CD4-positive, alpha-beta memory T cell (primary cell): ENCODE measurements around the gene TMEM131. TPM values are rescaled to one million over a fixed set of nuclear protein-coding genes. Genes with fewer than 3 reads are reported as not detected.

ENCODE experiments used
- CTCF ChIA-PET: fragments of 350-600 bp; sonication (Branson Sonifier 250); formaldehyde crosslinking; loops from one replicate; lab custom pipeline; 2021; ENCODE audit warnings: inconsistent platforms; ENCODE audit not compliant: partially characterized antibody; lab: Charles Lee
- POLR2A ChIA-PET: fragments of 350-600 bp; sonication (Branson Sonifier 250); formaldehyde crosslinking; loops from one replicate; lab custom pipeline; 2021; ENCODE audit not compliant: partially characterized antibody; lab: Charles Lee
- DNase-seq, 5 donors: peaks; one replicate each; pipeline versions ENCODE4 v3.0.0 to v3.0.0-alpha.2; 2020 to 2022; ENCODE audit warnings: mixed read lengths in 1 of 5
- H3K27ac ChIP-seq: one replicate; pipeline ENCODE4 v1.7.0; 2013; ENCODE audit warnings: low read depth, low read length
- H3K27me3 ChIP-seq: 2 replicates; pipeline ENCODE4 v1.7.0; 2013; ENCODE audit warnings: mild to moderate bottlenecking, low read length, moderate library complexity; ENCODE audit not compliant: insufficient read depth
- H3K36me3 ChIP-seq: 2 replicates; pipeline ENCODE4 v1.7.0; 2013; ENCODE audit warnings: mild to moderate bottlenecking, low read length, moderate library complexity; ENCODE audit not compliant: insufficient read depth
- H3K4me1 ChIP-seq: 2 replicates; pipeline ENCODE4 v1.7.0; 2013; ENCODE audit warnings: mild to moderate bottlenecking, low read length, moderate library complexity; ENCODE audit not compliant: insufficient read depth
- H3K4me3 ChIP-seq, 2 donors: one replicate each; pipeline ENCODE4 v1.7.0; 2013; ENCODE audit warnings: low read length in 2 of 2, mild to moderate bottlenecking in 1 of 2
- H3K9me3 ChIP-seq, 2 donors: one replicate each; pipeline ENCODE4 v1.7.0; 2013; ENCODE audit warnings: low read length in 2 of 2, control low read depth in 1 of 2; ENCODE audit not compliant: control insufficient read depth in 1 of 2
- H3K27ac Mint-ChIP-seq, 7 donors: one replicate each; pipeline ENCODE4 v1.8.0; 2020 to 2021; ENCODE audit warnings: mixed read lengths in 7 of 7, mild to moderate bottlenecking in 6 of 7, inconsistent platforms in 3 of 7, moderate library complexity in 3 of 7
- H3K27me3 Mint-ChIP-seq, 2 donors: one replicate each; pipeline ENCODE4 v1.8.0; 2020 to 2021; ENCODE audit warnings: mixed read lengths in 2 of 2
- H3K36me3 Mint-ChIP-seq, 2 donors: one replicate each; pipeline ENCODE4 v1.8.0; 2020 to 2021; ENCODE audit warnings: mixed read lengths in 2 of 2, inconsistent platforms in 1 of 2, mild to moderate bottlenecking in 1 of 2
- H3K4me1 Mint-ChIP-seq, 4 donors: one replicate each; pipeline ENCODE4 v1.8.0; 2020 to 2021; ENCODE audit warnings: mixed read lengths in 4 of 4, mild to moderate bottlenecking in 1 of 4
- H3K4me3 Mint-ChIP-seq, 8 donors: one replicate each; pipeline ENCODE4 v1.8.0; 2020 to 2021; ENCODE audit warnings: mixed read lengths in 8 of 8, mild to moderate bottlenecking in 7 of 8, moderate library complexity in 6 of 8, inconsistent platforms in 3 of 8
- H3K9me3 Mint-ChIP-seq, 8 donors: one replicate each; pipeline ENCODE4 v1.8.0; 2020 to 2021; ENCODE audit warnings: mixed read lengths in 8 of 8, mild to moderate bottlenecking in 5 of 8, inconsistent platforms in 3 of 8, moderate library complexity in 1 of 8
- intact Hi-C: fragments of 100-400 bp; cut with micrococcal nuclease; formaldehyde crosslinking; loops from one replicate; pipeline ENCODE4 v1.15.1; 2023
- polyA plus RNA-seq, 2 donors: library from polyadenylated mRNA; unstranded; fragments of 300-500 nt; fragmentation: Illumina TruSeq; gene quantifications; one replicate each; pipeline ENCODE4 v1.2.3, GENCODE V29; 2021
- total RNA-seq, 2 experiments: library from RNA; stranded (reverse); gene quantifications; one replicate each; pipeline ENCODE4 v1.2.3, GENCODE V29; 2021

Gene TMEM131
- total and polyA plus RNA-seq, 4 experiments from 2014 or later: 6.3 to 47.6 (median 31.4) TPM

- Mint-ChIP-seq H3K27me3 (peaks cover 0 to 2% of the 10 kb centered on the region in 2 donors), H3K4me1 (peaks cover 0 to 2% (median under 1%) of the 10 kb centered on the region in 4 donors), H3K9me3 (no peaks in the 10 kb centered on the region), H3K36me3 (no peaks in the 10 kb centered on the region), H3K27ac (no peak overlapping the region), H3K4me3 (no peak overlapping the region)
- H3K4me1 ChIP-seq: peaks cover under 1% of the 10 kb centered on the region
- no peaks in the 10 kb centered on the region for H3K9me3 ChIP-seq
- H3K36me3 ChIP-seq: no peaks in the 10 kb centered on the region
- no peak for DNase-seq
- intact Hi-C loops: no loop called here
- no peak overlapping the region for H3K4me3 ChIP-seq
- POLR2A ChIA-PET: no interaction called here
- H3K27me3 ChIP-seq: no peaks in the 10 kb centered on the region
- H3K27ac ChIP-seq: no peak overlapping the region
- CTCF ChIA-PET: interaction anchor here (0.6 kb wide), 1 partner anchor 170 kb away, joined by 3 read pairs; no protein-coding TSS in a partner anchor
Observed at GRCh38 chr2:98008415-98008814, 12.7 kb upstream of the TMEM131 start.

- Histone ChIP-seq H3K36me3 (no peaks in the 10 kb centered on the region), H3K27ac (no peak overlapping the region), H3K27me3 (no peaks in the 10 kb centered on the region), H3K9me3 (no peaks in the 10 kb centered on the region), H3K4me3 (no peak overlapping the region), H3K4me1 (no peaks in the 10 kb centered on the region)
- Mint-ChIP-seq H3K27me3 (no peaks in the 10 kb centered on the region), H3K27ac (no peak overlapping the region), H3K4me3 (no peak overlapping the region), H3K4me1 (no peaks in the 10 kb centered on the region), H3K36me3 (no peaks in the 10 kb centered on the region), H3K9me3 (no peaks in the 10 kb centered on the region)
- ChIA-PET POLR2A (no interaction called here), CTCF (no interaction called here)
- no peak for DNase-seq
- intact Hi-C loops: no loop called here
Observed at GRCh38 chr2:98006378-98006777, 10.6 kb upstream of the TMEM131 start.

- Histone ChIP-seq H3K4me1 (no peaks in the 10 kb centered on the region), H3K4me3 (no peak overlapping the region), H3K27ac (no peak overlapping the region), H3K36me3 (no peaks in the 10 kb centered on the region), H3K9me3 (no peaks in the 10 kb centered on the region), H3K27me3 (no peaks in the 10 kb centered on the region)
- ChIA-PET CTCF (no interaction called here), POLR2A (no interaction called here)
- peaks cover 0 to 2% of the 10 kb centered on the region in 2 donors for H3K27me3 Mint-ChIP-seq
- intact Hi-C loops: no loop called here
- no peaks in the 10 kb centered on the region for H3K9me3 Mint-ChIP-seq
- no peak for DNase-seq
- no peak overlapping the region for H3K27ac Mint-ChIP-seq
- H3K4me3 Mint-ChIP-seq: no peak overlapping the region
- H3K36me3 Mint-ChIP-seq: no peaks in the 10 kb centered on the region
- no peaks in the 10 kb centered on the region for H3K4me1 Mint-ChIP-seq
Observed at GRCh38 chr2:98004613-98005012, 8.9 kb upstream of the TMEM131 start.

- no peaks in the 10 kb centered on the region for H3K36me3 ChIP-seq
- H3K9me3 ChIP-seq: no peaks in the 10 kb centered on the region
- ChIA-PET CTCF (no interaction called here), POLR2A (no interaction called here)
- DNase-seq: no peak
- no peaks in the 10 kb centered on the region for H3K27me3 ChIP-seq
- Mint-ChIP-seq H3K4me1 (no peaks in the 10 kb centered on the region), H3K27me3 (peaks cover 0 to 2% of the 10 kb centered on the region in 2 donors), H3K36me3 (no peaks in the 10 kb centered on the region), H3K27ac (no peak overlapping the region), H3K9me3 (no peaks in the 10 kb centered on the region), H3K4me3 (no peak overlapping the region)
- no peak overlapping the region for H3K27ac ChIP-seq
- H3K4me3 ChIP-seq: no peak overlapping the region
- intact Hi-C loops: no loop called here
- no peaks in the 10 kb centered on the region for H3K4me1 ChIP-seq
Observed at GRCh38 chr2:98004047-98004446, 8.3 kb upstream of the TMEM131 start.

GRCh38 chr2:97999536-97999935 lies 3.8 kb upstream of the TMEM131 start:
- Mint-ChIP-seq H3K27ac (no peak overlapping the region), H3K36me3 (peaks cover 0 to 2% of the 10 kb centered on the region in 2 donors), H3K27me3 (peaks cover 0 to 2% of the 10 kb centered on the region in 2 donors), H3K4me3 (no peak overlapping the region), H3K4me1 (peaks cover 6 to 13% (median 8%) of the 10 kb centered on the region in 4 donors), H3K9me3 (no peaks in the 10 kb centered on the region)
- no peaks in the 10 kb centered on the region for H3K9me3 ChIP-seq
- no peak overlapping the region for H3K4me3 ChIP-seq
- ChIA-PET POLR2A (no interaction called here), CTCF (no interaction called here)
- intact Hi-C loops: loop anchor here (5.0 to 10.0 kb wide), 4 partner anchors 285 to 1362 kb away; partner anchors contain the start of genes ACTR1B, KANSL3, LIPT1 and TSGA10
- no peak overlapping the region for H3K27ac ChIP-seq
- DNase-seq: no peak
- H3K36me3 ChIP-seq: no peaks in the 10 kb centered on the region
- H3K4me1 ChIP-seq: peaks cover 7% of the 10 kb centered on the region
- H3K27me3 ChIP-seq: no peaks in the 10 kb centered on the region

- POLR2A ChIA-PET: no interaction called here
- H3K4me1 ChIP-seq: peaks cover 17% of the 10 kb centered on the region
- peaks cover 0 to 2% of the 10 kb centered on the region in 2 donors for H3K27me3 Mint-ChIP-seq
- peaks cover 12 to 23% (median 16%) of the 10 kb centered on the region in 4 donors for H3K4me1 Mint-ChIP-seq
- CTCF ChIA-PET: no interaction called here
- H3K36me3 Mint-ChIP-seq: peaks cover 0 to 2% of the 10 kb centered on the region in 2 donors
- no peaks in the 10 kb centered on the region for H3K9me3 ChIP-seq
- intact Hi-C loops: loop anchor here (5.0 to 10.0 kb wide), 4 partner anchors 284 to 1361 kb away; partner anchors contain the start of genes ACTR1B, KANSL3, LIPT1 and TSGA10
- H3K27ac Mint-ChIP-seq: no peak overlapping the region
- no peak overlapping the region for H3K4me3 Mint-ChIP-seq
- no peaks in the 10 kb centered on the region for H3K27me3 ChIP-seq
- no peak overlapping the region for H3K4me3 ChIP-seq
- no peaks in the 10 kb centered on the region for H3K36me3 ChIP-seq
- H3K9me3 Mint-ChIP-seq: no peaks in the 10 kb centered on the region
- no peak overlapping the region for H3K27ac ChIP-seq
- DNase-seq: no peak
Observed at GRCh38 chr2:97998431-97999005, 2.8 kb upstream of the TMEM131 start.

GRCh38 chr2:97997784-97998392 lies 2.1 kb upstream of the TMEM131 start:
- ChIA-PET CTCF (no interaction called here), POLR2A (no interaction called here)
- H3K36me3 ChIP-seq: no peaks in the 10 kb centered on the region
- no peak for DNase-seq
- H3K27ac Mint-ChIP-seq: no peak overlapping the region
- peaks cover 0 to 2% of the 10 kb centered on the region in 2 donors for H3K36me3 Mint-ChIP-seq
- no peak overlapping the region for H3K4me3 Mint-ChIP-seq
- peaks cover 0 to 2% of the 10 kb centered on the region in 2 donors for H3K27me3 Mint-ChIP-seq
- H3K9me3 Mint-ChIP-seq: no peaks in the 10 kb centered on the region
- H3K4me1 ChIP-seq: peaks cover 23% of the 10 kb centered on the region
- H3K4me3 ChIP-seq: no peak overlapping the region
- no peak overlapping the region for H3K27ac ChIP-seq
- no peaks in the 10 kb centered on the region for H3K27me3 ChIP-seq
- intact Hi-C loops: loop anchor here (2.0 to 10.0 kb wide), 5 partner anchors 283 to 1361 kb away; partner anchors contain the start of genes ACTR1B, EIF5B, KANSL3 and LIPT1
- H3K4me1 Mint-ChIP-seq: peaks cover 17 to 29% (median 22%) of the 10 kb centered on the region in 4 donors
- H3K9me3 ChIP-seq: no peaks in the 10 kb centered on the region
